ENCODE results near the gene ANKRD13A.

DNA sequence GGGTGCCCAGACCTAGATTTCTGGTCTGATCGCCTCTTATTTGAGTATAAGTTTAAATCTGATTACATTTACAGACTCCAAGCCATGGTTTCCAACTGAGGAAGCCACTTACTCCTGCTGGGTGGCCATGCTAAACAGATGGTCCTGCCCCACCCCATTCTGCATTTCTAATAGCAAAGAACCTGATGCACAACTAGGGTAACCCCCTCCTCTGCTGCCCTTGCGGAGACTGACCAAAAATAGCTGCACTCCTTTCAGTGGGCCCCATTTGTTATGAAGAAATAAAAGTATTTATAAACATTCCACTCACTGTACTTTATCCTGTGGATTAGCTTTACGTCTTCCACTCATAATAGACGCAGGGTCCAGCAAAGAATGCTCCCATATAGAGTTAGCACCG is 9.8 kb upstream of the ANKRD13A start:
- TF ChIP-seq GATA3 (IDR thresholded peaks at IDR 0.05; ENCODE audit: low read depth, low read length), result no peak
- no peak for TF ChIP-seq GATA2 (IDR thresholded peaks at IDR 0.05; ENCODE audit: low read depth, low read length)

Data from SH-SY5Y (cell line).